HG03342 (cell line): ENCODE measurements around the gene IMMP2L.

Experiments used
- ATAC-seq: cut with Tn5 transposase; IDR thresholded peaks from one replicate; pipeline ENCODE4 v1.9.1; 2021; ENCODE audit warnings: mild to moderate bottlenecking, moderate library complexity; ENCODE audit not compliant: unreplicated experiment

The IMMP2L gene

GRCh38 chr7:111113263-111114017, 448.9 kb downstream of the IMMP2L start:
- ATAC-seq, result peak; percentile 73

GRCh38 chr7:111112439-111112838, 449.9 kb downstream of the IMMP2L start:
- no peak for ATAC-seq

- no peak for ATAC-seq
These were observed 453.8 kb downstream of the IMMP2L start for GRCh38 chr7:111108496-111108895.

DNA sequence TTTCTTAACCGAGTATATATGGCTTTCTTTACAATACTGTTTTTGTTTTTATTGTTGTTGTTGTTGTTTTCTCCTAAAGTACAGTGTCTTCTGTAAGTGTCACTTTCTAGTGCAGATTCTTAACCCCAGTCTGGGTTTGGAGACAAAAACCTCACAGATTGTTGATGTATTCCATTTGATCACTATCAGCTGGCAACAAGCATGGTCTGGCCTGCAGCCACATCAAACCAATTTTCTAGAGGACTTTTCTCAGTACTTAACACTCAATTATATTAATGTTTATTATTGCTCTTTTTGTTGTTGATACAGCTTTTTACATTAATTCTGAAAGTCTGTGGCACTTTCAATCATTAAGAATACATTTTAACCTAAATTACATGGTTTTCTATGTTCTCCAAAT, 454.3 kb downstream of the IMMP2L start:
- ATAC-seq, result no peak

GRCh38 chr7:111107579-111107978, 454.7 kb downstream of the IMMP2L start:
- ATAC-seq, result no peak

DNA sequence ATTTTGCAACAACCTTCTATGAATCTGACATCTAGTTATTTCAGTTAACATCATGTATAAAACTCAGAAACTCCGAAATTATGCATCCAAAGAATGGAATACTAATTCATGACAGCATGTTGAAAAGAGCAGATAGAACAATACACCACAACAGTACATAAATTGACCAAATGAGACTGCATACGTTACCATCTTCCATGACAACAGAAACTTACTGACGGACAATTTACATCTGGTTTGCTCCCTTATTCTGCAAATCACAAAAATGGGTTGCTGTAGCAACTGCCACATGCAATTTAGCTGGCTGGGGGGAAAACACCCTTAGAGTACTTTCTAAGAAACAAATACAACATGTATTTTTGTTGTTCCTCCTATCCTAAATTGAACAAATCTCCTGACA, 457.0 kb downstream of the IMMP2L start:
- no peak for ATAC-seq

DNA sequence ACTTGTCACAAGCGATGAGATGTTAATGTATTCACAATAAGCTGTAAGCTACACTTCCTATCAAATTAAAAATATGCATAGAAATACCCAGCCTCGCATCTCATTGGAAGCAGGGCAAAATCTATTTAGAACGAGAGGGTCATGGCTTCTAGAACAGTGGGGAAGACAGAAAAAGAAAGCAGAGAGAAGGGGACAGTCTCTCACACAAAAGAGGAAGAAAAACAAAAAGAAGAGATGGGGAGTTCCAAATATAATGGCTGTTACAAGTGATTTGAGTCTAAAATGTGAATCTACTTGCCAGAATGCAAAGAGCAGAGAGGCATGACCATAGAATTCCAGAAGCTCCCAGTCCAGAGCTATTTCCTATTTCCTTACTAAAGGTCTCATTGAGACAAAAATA, 457.6 kb downstream of the IMMP2L start:
- ATAC-seq, result no peak

GRCh38 chr7:111103678-111104274, 458.5 kb downstream of the IMMP2L start:
- peak; percentile 62 for ATAC-seq

- no peak for ATAC-seq
These were observed 459.2 kb downstream of the IMMP2L start for GRCh38 chr7:111103136-111103535.

DNA sequence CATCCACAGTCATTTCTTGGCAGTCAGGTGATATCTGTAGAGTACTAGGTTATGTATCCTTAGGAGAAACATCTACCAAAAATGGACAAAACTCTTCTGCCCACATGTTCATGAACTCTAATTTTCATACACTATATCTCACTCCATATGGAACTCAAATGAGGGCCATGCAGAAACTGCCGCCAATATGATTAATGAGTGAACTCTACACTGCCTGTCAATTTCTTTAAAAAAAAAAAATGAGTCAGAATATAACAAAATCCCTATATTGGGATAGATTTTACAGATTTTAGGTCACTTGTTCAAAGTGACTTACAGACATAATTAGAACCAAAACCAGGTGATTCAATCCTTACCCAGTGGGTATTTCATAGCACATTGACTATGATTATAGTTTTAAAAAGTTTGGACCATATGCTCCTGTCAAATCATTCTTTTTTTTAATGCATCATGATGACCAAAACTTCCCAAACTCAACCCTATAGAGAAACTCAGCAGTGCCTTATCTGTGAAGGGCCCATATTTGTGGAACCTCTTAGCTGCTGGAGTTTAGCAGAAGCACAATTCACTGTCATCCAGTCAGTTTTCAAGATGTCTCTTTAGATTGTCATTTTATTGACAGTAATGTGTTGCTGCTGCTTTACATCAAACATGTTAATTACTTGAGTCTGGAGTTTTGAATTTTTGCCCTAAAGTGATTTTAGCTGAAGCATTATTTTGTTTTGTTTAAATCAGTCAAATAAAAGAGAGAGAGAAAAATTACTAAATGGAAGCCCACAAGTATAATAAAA, 460.2 kb downstream of the IMMP2L start:
- ATAC-seq, result no peak

DNA sequence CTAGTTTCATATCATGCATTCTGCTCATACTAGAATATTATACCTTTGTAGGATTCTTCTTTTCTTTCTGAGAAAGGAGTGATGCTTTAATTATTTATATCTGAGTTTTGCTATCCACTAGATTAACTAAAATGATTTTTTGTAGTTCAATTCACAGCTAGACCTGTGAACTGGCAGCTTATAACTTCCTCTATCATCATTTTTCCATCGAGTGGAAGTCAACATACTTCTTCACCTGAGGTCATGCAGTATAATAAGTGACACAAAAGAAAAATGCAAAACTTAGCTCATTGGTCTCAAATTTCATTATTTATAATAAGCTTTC, 463.4 kb downstream of the IMMP2L start:
- ATAC-seq, result no peak

DNA sequence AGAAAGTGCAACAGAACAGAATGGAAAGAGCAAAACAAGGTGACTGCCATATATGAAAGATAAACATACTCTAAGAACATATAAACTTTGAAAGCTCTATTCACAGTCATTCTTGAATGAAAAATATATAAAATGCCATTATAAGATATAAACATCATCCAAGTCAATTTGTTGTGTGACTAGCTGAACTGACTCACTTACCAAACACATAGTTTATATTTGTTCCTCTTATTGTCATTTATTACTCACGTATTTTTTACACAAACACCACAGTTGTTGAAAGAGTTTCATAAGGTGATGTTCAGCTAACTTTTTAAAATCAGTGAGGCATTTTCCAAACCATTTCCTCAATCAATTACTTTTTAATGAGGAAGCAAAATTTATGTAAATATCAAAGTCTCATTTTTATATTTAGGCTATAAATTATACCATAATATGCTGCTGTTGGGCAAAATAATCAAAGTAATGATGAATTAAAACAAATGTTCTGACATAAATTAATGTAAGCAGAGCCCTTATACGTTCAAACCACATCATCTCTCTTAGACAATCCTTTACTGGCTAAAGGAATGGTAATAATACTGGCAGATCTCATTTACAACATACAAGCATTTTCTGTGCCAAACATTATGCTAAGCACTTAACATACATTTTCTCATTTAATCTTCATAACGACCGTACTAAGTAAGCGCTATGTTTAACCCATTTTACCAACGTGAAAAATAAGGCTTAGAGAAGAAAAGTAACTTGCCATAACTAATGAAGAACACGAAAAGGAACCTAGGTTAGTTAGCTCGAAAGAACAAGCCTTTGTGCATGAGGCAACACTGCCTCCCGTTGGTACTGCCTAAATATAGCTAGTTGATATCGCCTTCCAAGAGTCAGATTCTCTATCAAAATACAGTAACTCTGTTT, 464.0 kb downstream of the IMMP2L start:
- ATAC-seq, result peak; percentile 77

- ATAC-seq, result no peak
These were observed 465.3 kb downstream of the IMMP2L start for GRCh38 chr7:111096997-111097396.

- ATAC-seq, result no peak
These were observed 467.9 kb downstream of the IMMP2L start for GRCh38 chr7:111094419-111094818.

DNA sequence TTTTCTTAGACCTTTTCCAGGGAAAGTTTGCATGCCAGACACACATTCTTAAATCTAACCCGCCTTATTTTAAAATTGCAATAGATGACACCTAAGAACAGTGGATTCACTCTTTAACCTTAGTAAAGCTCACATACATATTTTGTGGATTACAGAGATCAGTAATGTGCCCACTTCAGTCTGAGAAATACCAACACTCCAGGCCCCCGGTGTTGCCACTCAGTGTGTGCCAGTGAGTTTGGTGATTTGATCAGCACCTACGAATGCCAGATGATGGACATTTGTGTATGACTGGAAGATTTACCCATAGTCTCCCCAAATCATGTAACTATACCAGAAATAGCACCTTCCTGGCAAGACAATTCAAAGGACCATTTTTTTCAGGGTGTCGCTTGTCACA, 468.8 kb downstream of the IMMP2L start:
- ATAC-seq, result no peak

GRCh38 chr7:111092406-111093236, 469.7 kb downstream of the IMMP2L start:
- ATAC-seq, result peak; percentile 52

DNA sequence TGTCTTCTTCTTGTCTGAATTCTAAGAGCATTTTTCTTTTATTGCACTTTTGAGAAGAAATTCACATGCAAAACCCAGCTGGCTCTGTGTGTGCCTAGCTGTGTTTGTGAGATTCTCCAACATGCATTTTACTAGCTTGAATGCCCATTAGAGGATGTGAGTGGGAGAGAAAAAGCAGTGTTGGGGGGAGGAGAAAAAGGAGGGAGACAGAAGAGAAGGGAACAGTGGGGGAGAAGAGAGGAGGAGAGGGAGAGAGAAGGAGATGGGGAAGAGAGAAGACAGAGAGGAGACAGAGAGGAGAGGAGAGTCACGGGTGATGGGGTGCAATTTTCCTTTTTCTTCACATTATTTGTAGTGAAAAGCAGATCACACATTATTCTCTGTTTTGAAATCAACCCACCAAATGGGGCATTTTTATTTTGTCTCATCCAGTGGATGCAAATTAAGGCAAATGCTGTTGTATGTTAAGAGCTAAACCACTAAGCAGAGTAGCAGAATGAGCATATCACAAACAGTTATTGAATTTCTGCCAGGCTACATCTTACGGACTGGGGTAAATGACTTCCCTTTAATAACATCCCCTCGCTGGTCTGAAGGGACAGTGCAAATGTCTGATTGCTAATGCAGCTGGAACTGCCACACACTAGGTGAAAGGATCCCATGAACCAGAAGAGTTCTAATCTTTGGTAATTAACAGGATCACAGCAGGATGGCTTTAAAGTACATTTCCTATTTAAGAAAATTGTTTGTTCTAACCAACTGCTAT, 470.5 kb downstream of the IMMP2L start:
- no peak for ATAC-seq

GRCh38 chr7:111090846-111091245, 471.4 kb downstream of the IMMP2L start, which contains the start of gene LRRN3:
Gene LRRN3, plus strand, starts transcription at chr7:111091127. Its CDS starts 31,646 bp downstream, at chr7:111122773.
- no peak for ATAC-seq

DNA sequence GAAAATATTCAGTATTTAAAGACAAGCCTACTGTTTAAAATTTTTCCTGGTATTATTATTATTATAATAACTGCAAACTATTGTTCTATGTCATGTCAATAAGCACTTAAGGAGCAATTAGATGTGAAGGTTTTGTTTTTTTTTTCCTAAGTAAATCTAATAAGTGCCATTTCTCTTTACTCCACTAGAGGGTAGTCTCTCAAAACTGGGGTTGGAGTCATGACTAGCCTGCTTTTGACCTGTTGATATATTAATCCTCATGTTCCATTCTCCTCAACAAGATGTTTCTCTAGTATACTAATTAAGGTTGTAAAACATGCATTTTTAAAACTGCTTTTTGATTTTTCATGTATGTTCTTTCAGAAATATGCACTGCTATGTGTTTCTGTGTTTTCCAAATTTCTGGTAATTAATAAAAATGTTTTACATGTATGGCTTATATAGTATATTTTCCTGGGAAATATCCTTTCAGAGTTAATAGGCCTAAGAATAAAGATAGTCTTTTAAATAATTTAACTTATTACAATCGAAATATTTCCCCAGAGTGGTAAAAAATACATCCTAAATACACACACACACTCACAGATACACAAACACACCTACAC, 472.4 kb downstream of the IMMP2L start:
- ATAC-seq, result peak; percentile 66
